CD4-positive, alpha-beta T cell treated with Interleukin-1 beta for 1 hour (primary cell): ENCODE results near the gene CHST3.
"Not testable (repeated sequence)": the region's sequence is repeated elsewhere in the genome, so short reads cannot be mapped to it uniquely, and the experiment has no call there.

Experiments
- DNase-seq, 2 donors: peaks; one replicate each; pipeline ENCODE4 v3.0.0-alpha.2; 2020 to 2022

CHST3 gene

DNA sequence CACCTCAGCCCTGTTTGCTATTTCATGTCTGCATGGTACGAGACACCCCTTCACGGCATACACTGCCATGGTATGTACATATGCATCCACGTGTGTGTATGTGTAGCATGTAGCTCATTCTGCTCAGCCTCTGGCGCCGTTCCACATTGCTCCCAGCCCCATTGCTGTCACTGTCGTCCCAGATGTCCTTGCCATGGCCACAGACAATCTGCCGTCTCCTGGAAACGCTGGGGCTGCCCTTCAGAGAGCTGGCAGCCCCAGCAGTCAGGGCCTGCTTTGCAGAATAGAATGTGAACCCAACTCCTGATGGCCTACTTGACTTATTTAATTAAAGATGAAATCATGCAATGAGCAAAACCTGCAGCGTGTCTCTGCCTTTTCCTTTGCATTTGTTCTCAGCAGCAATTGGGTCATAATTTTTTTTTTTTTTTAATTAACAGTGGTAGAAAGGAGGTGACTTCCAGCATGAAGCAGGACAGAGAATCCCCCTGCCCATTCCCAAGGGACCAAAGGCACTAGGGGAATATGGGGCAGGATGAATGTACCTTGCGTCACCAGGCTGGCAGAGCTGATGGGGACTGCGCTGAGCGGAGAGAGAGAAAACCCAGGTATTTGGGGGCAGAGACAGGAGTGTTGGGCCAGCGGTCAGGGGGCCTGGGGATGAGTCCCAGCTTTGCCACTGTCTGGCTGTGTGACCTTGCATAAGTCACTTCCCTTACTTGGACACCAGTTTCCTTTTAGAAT is 49.2 kb downstream of the CHST3 start:
- no peak for DNase-seq

- no peak for DNase-seq
These were observed 50.0 kb downstream of the CHST3 start for GRCh38 chr10:72014197-72014596.

DNA sequence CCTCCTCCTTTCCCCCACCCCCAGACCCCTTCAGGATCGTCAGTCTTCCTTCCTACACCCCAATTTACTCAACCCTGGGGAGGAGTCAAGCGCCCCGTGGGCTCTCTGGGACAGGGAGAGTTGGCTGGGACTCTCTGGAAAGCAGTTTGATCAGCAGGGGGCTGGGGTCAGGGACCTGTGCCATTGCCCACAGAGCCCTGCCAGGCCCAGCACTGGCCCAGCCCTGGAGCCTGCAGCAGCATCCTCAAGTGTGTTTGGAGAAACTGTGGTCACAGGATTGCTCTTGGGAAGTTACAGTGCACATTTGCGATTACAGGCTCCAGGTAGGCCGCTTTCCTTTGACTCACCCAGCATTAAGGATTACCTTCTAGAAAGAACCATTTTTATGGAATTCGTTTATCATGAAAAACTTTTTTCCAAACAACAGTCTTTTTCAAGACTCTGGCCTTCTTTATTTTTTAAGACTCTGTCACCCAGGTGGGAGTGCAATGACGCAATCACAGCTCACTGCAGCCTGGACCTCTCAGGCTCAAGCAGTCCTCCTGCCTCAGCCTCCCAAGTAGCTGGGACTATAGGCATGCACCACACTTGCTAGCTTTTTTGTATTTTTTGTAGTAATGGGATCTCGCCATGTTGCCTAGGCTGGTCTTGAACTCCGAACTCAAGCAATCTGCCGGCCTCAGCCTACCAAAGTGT is 50.7 kb downstream of the CHST3 start:
- DNase-seq: no peak

DNA sequence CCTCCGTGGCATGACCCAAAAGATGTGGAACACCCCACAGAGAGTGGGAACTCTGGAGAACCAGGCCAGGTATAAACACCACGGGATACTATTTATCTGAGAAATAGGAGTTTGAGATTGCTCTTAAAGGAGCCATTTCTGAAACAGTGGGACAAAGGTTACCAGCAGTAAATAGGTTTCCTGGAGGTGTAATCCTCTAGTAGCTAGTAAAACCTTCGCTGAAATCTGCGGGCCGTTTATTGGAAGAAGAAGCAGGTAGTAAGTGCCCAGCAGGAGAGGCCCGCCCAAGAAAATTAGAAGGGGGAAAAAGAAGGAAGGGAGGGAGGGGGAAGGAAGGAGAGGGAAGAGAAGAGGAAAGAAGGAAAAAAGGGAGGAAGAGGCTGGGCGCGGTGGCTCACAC is 51.6 kb downstream of the CHST3 start:
- no peak for DNase-seq

DNA sequence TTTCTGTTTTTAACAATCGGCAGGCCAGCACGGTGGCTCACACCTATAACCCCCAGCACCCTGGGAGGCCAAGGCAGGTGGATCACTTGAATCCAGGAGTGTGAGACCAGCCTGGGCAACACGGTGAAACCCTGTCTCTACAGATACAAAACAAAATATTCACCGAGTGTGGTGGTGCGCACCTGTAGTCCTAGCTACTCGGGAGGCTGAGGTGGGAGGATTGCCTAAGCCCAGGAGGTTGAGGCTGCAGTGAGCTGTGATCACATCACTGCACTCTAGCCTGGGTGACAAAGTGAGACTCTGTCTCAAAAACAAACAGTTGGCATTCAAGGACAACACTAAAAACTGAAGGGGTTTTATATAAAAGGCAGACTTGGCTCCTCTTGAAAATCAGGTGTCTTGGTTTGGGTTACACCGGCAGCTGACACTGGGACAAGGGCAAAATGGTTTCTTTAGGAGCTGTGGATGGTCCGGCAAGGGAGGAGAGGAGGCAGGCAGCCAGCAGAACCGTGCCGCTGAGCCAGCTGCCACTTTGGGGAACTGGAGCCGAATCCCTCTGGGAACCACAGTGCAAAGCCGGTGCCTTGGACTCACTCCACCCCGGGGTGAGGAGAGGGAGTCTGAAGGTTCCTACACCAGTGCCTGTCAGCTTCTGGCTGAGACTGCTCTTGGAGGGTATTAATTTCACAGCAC is 52.6 kb downstream of the CHST3 start:
- DNase-seq: no peak

DNA sequence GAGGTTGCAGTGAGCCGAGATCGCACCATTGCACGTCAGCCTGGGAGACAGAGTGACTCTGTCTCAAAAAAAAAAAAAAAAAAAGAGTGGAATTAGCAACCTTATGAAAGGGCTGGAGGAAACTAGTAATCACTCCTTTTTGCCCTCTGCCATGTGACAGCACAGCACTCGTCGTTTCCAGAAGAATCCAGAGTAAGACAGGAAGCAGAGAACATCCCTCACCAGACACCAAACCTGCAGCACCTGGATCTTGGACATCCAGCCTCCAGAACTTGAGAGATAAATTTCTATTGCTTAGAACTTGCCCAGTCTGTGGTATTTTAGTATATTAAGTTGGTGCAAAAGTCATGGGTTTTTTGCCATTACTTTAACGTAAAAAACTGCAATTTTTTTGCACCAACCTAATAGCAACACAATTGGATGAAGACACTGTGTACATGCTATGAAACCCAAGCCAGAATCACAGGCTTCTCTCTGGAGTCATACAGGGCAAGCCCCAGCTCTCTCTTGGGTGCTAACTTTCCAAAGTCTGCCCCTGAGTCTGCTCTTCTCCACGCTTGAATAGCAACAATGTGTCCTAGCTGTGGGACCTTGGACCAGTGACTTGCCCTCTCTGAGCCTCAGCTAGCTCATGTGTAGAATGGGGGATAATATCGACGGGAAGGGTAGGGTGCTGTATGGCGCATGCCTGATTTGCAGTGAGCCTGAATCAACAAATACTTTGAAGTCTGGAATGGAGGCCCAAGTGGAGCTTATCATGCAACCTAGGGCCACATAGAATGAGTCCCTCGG is 55.1 kb downstream of the CHST3 start:
- DNase-seq: no peak

- DNase-seq: no peak
These were observed 57.0 kb downstream of the CHST3 start for GRCh38 chr10:72020914-72021809.

DNA sequence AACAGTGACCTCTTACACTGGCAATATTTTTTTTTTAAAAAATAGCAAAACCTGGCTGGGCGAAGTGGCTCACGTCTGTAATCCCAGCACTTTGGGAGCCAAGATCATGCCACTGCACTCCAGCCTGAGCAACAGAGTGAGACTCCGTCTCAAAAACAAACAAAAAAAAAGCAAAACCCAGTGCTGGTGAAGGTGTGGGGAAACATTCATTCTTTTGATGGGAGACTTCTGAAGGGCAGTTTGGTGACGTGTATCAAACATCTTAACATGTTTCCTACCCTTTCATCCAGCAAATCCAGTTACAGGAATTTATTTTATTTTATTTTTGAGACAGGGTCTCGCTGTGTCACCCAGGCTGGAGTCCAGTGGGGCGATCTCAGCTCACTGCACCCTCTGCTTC is 58.0 kb downstream of the CHST3 start:
- no peak for DNase-seq

DNA sequence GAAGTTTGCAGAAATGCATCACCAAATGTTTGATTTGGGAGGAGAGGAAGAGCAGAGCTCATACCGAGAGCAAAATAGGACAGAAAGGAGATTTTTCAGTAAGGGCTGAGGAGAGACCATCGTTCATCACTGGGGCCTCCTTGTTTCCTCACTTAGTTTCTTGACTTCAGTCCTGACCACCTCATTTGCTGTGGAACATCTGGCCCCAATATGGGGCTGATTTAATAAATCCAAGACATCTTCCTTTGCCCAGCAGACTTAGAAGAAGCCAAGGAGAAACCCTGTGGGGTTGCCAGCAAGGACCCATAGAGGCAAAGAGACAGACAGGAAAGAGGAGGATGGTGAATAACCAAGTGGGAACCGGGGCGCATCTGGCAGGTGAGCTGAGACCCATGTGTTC is 60.4 kb downstream of the CHST3 start:
- no peak for DNase-seq

- DNase-seq: no peak
These were observed 61.2 kb downstream of the CHST3 start for GRCh38 chr10:72025400-72025799.

DNA sequence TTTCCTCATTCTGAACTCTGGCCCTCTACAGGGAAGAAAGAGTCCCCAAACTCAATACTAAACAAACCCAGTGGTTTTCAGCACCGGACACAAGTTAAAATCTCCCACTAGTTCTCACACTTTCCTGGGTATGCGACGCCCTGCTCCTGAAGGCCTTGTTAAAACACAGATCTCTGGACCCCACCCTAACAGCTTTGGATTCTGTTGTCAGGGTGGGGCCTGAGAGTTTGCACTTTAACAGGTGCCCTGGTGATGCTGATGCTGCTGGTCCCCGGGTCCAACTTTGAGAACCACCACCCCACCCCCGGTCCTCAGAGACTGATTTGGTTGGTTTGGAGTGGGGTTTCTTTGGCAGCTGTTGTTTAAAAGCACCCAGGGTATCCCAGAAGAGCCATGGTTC is 61.6 kb downstream of the CHST3 start:
- no peak for DNase-seq

- DNase-seq: no peak
These were observed 62.3 kb downstream of the CHST3 start for GRCh38 chr10:72026278-72027111.

DNA sequence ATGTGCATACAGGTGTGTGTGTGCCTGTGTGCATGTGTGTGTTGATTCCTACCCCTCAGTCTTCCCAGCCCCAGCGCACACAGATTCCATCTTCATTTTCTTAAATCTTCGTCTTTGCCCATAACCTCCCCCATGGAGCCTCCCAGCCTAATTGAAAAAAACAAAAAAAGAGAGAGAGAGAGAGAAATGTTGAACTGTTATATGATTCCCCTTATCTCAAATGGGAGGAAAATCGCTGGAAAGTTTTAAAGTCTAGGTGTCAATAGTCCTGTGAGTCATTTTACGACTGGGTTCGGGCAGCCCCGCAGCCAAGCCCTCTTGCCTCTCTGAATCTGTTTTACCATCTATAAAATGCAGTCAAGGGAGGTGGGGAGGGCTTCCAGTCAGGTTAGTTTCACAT is 63.3 kb downstream of the CHST3 start:
- DNase-seq: no peak

- no peak for DNase-seq
These were observed 65.2 kb downstream of the CHST3 start for GRCh38 chr10:72029414-72029813.

DNA sequence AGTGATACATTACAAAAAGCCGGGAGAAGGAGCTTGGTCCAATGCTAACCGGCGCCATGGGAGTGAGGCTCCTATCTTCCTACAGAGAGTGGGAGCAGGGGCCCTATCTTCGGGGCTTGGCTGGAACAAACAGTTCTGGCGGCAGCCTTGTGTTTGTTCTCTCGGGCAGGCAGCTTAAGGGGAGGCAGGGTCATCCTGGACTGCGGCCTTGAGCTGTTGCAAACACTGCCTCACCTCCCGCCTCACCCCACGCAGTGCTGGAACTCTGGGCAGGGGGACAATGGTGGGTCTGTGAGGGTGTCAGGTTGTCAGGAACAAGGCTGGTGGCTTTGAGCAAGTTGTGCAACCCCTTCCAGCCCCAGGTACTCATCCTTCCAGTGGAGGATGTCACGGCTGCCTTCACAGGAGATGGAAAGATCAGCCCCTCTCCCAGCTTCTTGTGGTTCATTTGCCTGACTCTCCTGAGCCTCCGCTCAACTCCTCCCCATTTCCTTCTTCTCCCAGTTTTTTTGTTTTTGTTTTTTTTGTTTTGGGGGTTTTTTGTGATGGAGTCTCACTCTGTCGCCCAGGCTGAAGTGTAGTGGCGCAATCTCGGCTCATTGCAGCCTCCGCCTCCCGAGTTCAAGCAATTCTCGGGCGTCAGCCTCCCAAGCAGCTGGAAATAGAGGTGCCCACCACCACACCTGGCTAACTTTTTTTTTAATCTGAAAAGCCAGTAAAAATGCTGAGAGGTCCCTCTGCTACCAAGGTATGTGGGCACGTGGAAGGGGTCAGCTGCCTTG is 66.8 kb downstream of the CHST3 start:
- DNase-seq: no peak

DNA sequence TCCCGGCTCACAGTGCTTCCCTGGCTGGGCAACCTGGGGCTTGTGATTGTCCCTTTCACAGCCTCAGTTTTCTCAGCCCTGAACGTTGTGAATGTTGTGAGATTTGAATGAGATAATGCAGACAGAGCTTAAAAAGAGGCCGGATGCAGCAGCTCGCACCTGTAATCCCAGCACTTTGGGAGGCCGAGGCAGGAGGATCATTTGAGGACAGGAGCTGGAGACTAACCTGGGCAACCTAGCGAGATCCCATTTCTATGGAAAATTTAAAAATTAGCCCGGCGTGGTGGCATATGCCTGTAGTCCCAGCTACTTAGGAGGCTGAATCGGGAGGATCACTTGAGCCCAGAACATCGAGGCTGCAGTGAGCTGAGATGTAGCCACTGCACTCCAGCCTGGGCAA is 67.5 kb downstream of the CHST3 start:
- DNase-seq: no peak

DNA sequence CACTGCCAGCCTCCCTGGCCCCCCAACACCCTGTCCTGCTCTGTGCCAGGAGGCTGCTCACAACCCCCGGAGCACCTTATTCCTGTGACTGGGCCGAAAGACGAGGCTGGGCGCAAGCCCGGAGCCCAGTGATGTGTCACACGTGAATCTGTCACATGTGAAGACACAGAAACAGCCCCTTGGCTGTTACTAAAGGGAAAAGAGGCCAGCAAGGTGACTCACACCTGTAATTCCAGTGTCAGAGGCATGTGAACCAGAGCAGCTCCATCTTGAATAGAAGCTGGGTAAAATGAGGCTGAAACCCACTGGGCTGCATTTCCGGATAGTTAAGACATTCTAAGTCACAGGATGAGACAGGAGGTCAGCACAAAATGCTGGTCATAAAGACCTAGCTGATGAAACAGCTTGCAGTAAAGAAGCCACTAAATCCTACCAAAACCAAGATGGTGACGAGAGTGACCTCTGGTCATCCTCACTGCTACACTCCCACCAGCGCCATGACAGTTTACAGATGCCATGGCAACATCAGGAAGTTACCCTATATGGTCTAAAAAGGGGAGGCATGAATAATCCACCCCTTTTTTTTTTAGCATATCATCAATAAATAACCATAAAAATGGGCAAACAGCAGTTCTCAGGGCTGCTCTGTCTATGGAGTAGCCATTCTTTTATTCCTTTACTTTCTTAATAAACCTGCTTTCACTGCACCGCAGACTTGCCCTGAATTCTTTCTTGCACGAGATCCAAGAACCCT is 68.4 kb downstream of the CHST3 start:
- DNase-seq: not testable (repeated sequence)

DNA sequence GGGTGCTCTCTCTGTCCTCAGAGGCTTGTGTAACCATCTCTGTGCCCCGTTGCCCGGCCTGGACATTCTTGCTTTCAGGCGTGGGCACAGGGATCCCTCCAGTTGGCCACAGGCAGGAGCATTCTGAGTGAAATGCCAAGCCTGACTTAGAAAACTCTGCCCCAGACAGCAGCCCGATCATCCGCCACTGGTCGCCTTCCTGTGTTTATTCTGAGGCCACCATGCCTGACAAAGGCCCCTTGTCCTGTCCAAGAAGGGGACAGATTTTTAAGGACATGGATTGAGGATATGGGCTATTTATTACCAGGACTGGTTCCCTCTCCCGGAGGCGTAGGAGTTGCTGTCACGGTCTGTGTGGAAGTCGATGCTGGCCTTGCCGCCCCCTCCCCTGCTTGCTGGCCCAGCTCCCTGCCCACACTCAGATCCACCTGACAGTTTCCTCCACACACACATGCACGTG is 69.9 kb downstream of the CHST3 start:
- DNase-seq: no peak

GRCh38 chr10:72034761-72035160 is 70.6 kb downstream of the CHST3 start:
- no peak for DNase-seq
